BJ (cell line): ENCODE results near the gene SNX20. TPM values are rescaled to one million over a fixed set of nuclear protein-coding genes. Genes with fewer than 3 reads are reported as not detected.

Experiments used
- CTCF ChIA-PET: fragments of 350-600 bp; formaldehyde crosslinking; extraction: SDS; loops from one replicate; lab custom pipeline; 2021; ENCODE audit warnings: antibody characterized with exemption, inconsistent platforms; lab: Yijun Ruan, JAX
- POLR2A ChIA-PET: fragments of 300-600 bp; sonication (Branson Sonifier 250); formaldehyde crosslinking; extraction: SDS; loops from one replicate; lab custom pipeline; 2021; ENCODE audit warnings: antibody characterized with exemption; lab: Charles Lee
- DNase-seq: peaks from one replicate; pipeline ENCODE4 v3.0.0-alpha.2; 2011; ENCODE audit warnings: low read depth
- H3K27me3 ChIP-seq: 2 replicates; pipeline ENCODE4 v1.6.0; 2011; ENCODE audit warnings: low read length; ENCODE audit not compliant: control insufficient read depth, insufficient read depth
- H3K36me3 ChIP-seq: 2 replicates; pipeline ENCODE4 v1.5.1; 2011; ENCODE audit warnings: low read length; ENCODE audit not compliant: control insufficient read depth, insufficient read depth
- H3K4me3 ChIP-seq: 2 replicates; pipeline ENCODE4 v1.5.1; 2011; ENCODE audit warnings: low read depth, mild to moderate bottlenecking, control low read depth, low read length
- polyA plus RNA-seq: library from polyadenylated mRNA; depleted of rRNA; stranded (reverse); fragments of >200 nt; gene quantifications from 2 replicates; pipeline ENCODE4 v1.2.3, GENCODE V29; 2011
- TF ChIP-seq, protein P1 (sequence below): IDR thresholded peaks from 2 replicates; pipeline ENCODE4 v1.5.1; 2011; ENCODE audit warnings: low read depth, mild to moderate bottlenecking, control low read depth, inconsistent platforms, low read length, moderate library complexity; ENCODE audit not compliant: insufficient read depth

Gene SNX20
- polyA plus RNA-seq, 1 experiment: not detected

DNA sequence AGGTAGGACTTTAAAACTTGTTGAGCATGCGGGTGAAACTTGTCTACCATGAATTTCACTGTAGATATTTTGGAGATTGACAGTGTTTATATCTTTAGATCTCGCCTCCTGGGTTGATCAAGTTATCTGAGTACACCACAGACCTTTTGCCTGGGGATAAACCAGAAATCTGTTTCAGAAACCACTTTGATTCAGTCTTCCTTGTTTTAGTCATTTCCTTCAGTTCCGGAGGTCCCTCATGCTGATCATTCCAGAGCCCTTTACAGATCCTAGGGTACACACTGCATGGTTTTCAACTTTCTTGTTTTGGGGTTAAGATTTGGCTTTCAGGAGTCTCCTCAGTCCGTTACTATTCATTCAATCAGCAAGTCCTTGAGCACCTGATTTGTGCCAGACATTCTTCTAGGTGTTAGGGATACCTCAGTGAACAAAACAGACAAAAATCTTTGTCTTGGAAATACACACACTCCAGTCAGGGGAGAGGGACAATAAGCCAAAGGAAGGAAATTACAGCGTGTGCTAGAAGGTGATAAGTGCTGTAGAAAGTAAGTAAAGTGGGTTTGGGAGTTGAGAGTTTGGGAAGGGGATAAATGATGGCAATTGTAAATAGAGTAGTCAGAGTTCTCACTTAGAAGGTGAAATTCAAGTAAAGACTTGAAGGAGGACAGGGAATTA, 24.5 kb upstream of the SNX20 start:
- CTCF ChIA-PET: interaction anchor here (1.0 kb wide), 1 partner anchor 11 kb away, joined by 3 read pairs; no protein-coding TSS in a partner anchor
- no peaks in the 10 kb centered on the region for H3K27me3 ChIP-seq
- H3K4me3 ChIP-seq: no peak overlapping the region
- no peaks in the 10 kb centered on the region for H3K36me3 ChIP-seq
- TF ChIP-seq, protein P1, sequence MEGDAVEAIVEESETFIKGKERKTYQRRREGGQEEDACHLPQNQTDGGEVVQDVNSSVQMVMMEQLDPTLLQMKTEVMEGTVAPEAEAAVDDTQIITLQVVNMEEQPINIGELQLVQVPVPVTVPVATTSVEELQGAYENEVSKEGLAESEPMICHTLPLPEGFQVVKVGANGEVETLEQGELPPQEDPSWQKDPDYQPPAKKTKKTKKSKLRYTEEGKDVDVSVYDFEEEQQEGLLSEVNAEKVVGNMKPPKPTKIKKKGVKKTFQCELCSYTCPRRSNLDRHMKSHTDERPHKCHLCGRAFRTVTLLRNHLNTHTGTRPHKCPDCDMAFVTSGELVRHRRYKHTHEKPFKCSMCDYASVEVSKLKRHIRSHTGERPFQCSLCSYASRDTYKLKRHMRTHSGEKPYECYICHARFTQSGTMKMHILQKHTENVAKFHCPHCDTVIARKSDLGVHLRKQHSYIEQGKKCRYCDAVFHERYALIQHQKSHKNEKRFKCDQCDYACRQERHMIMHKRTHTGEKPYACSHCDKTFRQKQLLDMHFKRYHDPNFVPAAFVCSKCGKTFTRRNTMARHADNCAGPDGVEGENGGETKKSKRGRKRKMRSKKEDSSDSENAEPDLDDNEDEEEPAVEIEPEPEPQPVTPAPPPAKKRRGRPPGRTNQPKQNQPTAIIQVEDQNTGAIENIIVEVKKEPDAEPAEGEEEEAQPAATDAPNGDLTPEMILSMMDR: no peak
- DNase-seq: no peak
- POLR2A ChIA-PET: no interaction called here

DNA sequence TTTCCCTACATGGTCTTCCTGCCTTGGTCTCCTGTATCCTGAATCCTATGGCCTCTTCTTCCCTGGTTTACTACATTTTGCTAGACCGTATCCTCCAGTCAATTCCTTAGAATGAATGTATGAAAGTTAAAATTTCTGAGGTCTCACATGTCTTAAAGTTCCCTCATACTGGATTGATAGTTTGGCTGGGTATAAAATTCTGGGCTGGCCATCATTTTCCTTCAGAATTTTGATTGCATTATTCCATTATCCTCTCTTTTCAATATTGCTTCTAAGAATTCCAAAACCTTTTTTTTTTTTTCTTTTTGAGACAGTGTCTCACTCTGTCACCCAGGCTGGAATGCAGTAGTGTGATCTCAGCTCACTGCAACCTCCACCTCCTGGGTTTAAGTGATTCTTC, 23.1 kb upstream of the SNX20 start:
- ChIA-PET CTCF (no interaction called here), POLR2A (no interaction called here)
- H3K27me3 ChIP-seq: no peaks in the 10 kb centered on the region
- H3K4me3 ChIP-seq: no peak overlapping the region
- DNase-seq: no peak
- TF ChIP-seq, protein P1: no peak
- H3K36me3 ChIP-seq: no peaks in the 10 kb centered on the region

GRCh38 chr16:50702725-50703124, 21.6 kb upstream of the SNX20 start:
- TF ChIP-seq, protein P1: no peak
- no peak for DNase-seq

GRCh38 chr16:50699326-50700159, 18.4 kb upstream of the SNX20 start:
- POLR2A ChIA-PET: no interaction called here
- no peak for DNase-seq

More at GRCh38 chr16:50702725-50703124, 21.6 kb upstream of the SNX20 start:
- Histone ChIP-seq H3K36me3 (no peaks in the 10 kb centered on the region), H3K27me3 (no peaks in the 10 kb centered on the region), H3K4me3 (no peak overlapping the region)
- ChIA-PET POLR2A (no interaction called here), CTCF (no interaction called here)

More at GRCh38 chr16:50699326-50700159, 18.4 kb upstream of the SNX20 start:
- H3K27me3 ChIP-seq: no peaks in the 10 kb centered on the region
- CTCF ChIA-PET: interaction anchor here (1.5 to 1.7 kb wide), 2 partner anchors 34 to 107 kb away, joined by 3 to 7 read pairs; no protein-coding TSS in a partner anchor
- H3K36me3 ChIP-seq: no peaks in the 10 kb centered on the region
- TF ChIP-seq, protein P1: no peak
- H3K4me3 ChIP-seq: no peak overlapping the region
